GM12865 (cell line): ENCODE data around the gene GPR143.

Experiments
- DNase-seq: peaks from one replicate; pipeline ENCODE4 v3.0.0; 2010; ENCODE audit warnings: low read depth
- H3K4me3 ChIP-seq: 2 replicates; pipeline ENCODE4 v1.5.1; 2011; ENCODE audit warnings: mild to moderate bottlenecking, low read depth, low read length, control low read depth
- TF ChIP-seq, protein P1 (sequence below): IDR thresholded peaks from 2 replicates; pipeline ENCODE4 v1.5.1; 2011; ENCODE audit warnings: low read length, control low read depth, low read depth, inconsistent platforms; ENCODE audit not compliant: insufficient read depth; ENCODE audit errors: missing control alignments

Gene GPR143

DNA sequence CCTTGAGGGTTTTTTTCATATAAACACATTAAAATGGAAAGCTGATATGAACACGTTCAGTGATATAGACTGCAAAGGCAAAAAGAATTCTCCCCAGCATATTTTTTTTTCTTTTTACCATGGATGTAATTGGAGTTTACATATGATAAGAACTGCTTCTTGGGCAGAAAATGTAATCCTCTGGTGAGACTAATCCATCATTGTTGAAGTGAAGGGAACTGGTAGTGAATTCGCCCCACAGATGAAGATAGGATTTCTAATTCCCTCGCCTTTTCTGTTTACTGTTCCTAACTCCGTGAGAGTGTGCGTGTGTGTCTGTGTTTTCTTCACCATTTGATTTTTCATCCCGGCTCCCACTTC lies 88.9 kb downstream of the GPR143 start:
- peak; percentile 12 for DNase-seq
- TF ChIP-seq, protein P1, sequence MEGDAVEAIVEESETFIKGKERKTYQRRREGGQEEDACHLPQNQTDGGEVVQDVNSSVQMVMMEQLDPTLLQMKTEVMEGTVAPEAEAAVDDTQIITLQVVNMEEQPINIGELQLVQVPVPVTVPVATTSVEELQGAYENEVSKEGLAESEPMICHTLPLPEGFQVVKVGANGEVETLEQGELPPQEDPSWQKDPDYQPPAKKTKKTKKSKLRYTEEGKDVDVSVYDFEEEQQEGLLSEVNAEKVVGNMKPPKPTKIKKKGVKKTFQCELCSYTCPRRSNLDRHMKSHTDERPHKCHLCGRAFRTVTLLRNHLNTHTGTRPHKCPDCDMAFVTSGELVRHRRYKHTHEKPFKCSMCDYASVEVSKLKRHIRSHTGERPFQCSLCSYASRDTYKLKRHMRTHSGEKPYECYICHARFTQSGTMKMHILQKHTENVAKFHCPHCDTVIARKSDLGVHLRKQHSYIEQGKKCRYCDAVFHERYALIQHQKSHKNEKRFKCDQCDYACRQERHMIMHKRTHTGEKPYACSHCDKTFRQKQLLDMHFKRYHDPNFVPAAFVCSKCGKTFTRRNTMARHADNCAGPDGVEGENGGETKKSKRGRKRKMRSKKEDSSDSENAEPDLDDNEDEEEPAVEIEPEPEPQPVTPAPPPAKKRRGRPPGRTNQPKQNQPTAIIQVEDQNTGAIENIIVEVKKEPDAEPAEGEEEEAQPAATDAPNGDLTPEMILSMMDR = no peak
- H3K4me3 ChIP-seq = no peak overlapping the region

DNA sequence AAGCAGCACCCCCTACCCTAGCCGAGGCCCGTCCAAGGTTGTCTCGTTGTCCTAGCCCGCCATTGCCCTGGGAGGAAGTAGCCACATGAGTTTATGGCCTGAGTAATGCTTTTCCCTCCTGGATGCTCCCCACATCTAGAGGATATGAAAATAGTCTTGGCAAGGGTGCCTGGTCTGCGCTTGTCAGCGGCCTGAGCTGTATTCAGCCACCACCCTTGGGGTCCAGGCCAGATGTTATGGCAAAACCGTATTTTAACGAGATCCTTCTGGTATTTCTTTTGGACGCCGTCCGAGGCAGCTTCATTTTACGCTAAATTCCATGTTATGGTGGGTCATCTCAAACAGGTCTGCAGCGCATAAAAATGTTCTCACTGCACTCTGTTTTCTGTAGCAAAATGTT lies 89.3 kb downstream of the GPR143 start:
- DNase-seq = no peak
- H3K4me3 ChIP-seq = no peak overlapping the region
- TF ChIP-seq, protein P1 = no peak
